ENCODE measurements around the gene SCAND1. TPM values are rescaled to one million over a fixed set of nuclear protein-coding genes. Genes with fewer than 3 reads are reported as not detected.

The SCAND1 gene
- polyA plus RNA-seq, 2 of the 4 experiments (the other 2 are of a cell fraction) = 10.2 to 68.0 TPM

DNA sequence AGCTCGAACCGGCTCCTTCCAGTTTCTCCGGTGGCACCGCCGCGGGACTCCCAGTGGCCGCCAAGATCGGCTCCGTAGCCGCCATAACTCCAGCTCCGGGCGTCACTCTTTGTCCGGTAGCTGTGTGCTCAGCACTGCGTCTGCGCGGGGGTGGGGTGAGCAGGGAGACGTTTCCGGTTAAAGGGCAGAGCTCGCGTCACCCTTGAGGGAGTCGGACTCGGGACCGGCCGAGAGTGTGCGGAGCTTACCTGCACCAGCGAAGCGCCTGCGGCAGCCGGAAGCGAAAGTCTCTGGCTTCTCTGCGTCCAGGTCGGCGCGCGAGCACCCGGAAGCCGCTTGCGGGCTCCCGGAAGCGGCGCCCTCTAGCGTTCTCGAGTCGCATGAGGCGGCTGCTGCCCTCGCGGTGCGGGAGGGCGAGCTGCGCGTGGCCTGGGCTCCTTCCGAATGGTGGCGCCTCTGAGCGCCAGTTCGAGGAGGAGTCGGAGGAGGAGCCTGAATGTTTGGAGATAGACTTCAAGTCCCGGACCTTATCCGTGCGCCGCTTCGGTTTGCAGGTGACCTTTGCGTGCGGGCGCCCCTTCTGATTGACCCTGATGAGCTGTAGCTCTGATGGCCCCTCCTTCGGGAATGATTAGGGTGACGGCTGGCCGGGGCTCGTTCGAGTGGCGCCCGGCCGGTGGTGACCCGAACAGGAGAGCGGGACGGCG lies at the start of gene SCAND1 (continued):
- TF ChIP-seq JUNB (IDR thresholded peaks at IDR 0.05) = no peak
- TF ChIP-seq, protein P1, sequence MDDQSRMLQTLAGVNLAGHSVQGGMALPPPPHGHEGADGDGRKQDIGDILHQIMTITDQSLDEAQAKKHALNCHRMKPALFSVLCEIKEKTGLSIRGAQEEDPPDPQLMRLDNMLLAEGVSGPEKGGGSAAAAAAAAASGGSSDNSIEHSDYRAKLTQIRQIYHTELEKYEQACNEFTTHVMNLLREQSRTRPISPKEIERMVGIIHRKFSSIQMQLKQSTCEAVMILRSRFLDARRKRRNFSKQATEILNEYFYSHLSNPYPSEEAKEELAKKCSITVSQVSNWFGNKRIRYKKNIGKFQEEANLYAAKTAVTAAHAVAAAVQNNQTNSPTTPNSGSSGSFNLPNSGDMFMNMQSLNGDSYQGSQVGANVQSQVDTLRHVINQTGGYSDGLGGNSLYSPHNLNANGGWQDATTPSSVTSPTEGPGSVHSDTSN (IDR thresholded peaks at IDR 0.05) = peak; percentile 27; the same call in 1 of the 2 replicates
- no peak for TF ChIP-seq RCOR1 (IDR thresholded peaks at IDR 0.05; ENCODE audit: low read depth, low read length)
- TF ChIP-seq, protein P2, sequence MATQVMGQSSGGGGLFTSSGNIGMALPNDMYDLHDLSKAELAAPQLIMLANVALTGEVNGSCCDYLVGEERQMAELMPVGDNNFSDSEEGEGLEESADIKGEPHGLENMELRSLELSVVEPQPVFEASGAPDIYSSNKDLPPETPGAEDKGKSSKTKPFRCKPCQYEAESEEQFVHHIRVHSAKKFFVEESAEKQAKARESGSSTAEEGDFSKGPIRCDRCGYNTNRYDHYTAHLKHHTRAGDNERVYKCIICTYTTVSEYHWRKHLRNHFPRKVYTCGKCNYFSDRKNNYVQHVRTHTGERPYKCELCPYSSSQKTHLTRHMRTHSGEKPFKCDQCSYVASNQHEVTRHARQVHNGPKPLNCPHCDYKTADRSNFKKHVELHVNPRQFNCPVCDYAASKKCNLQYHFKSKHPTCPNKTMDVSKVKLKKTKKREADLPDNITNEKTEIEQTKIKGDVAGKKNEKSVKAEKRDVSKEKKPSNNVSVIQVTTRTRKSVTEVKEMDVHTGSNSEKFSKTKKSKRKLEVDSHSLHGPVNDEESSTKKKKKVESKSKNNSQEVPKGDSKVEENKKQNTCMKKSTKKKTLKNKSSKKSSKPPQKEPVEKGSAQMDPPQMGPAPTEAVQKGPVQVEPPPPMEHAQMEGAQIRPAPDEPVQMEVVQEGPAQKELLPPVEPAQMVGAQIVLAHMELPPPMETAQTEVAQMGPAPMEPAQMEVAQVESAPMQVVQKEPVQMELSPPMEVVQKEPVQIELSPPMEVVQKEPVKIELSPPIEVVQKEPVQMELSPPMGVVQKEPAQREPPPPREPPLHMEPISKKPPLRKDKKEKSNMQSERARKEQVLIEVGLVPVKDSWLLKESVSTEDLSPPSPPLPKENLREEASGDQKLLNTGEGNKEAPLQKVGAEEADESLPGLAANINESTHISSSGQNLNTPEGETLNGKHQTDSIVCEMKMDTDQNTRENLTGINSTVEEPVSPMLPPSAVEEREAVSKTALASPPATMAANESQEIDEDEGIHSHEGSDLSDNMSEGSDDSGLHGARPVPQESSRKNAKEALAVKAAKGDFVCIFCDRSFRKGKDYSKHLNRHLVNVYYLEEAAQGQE (IDR thresholded peaks at IDR 0.05) = 0 out of 2 replicates have a peak, but pooled peaks have one; percentile 19
- TF ChIP-seq HOXB5 (CRISPR knock-in tag; IDR thresholded peaks at IDR 0.05) = 0 out of 2 replicates have a peak, but pooled peaks have one; percentile 30
- no peak for TF ChIP-seq POLR2AphosphoS2 (conservative IDR thresholded peaks at IDR 0.05; ENCODE audit: low read length)
- TF ChIP-seq POLR2A (IDR thresholded peaks at IDR 0.05; ENCODE audit: low read length) = peak; percentile 85
- 0 out of 2 replicates have a peak, but pooled peaks have one; percentile 63 for TF ChIP-seq KDM5A (IDR thresholded peaks at IDR 0.05)
- TF ChIP-seq, protein P3, sequence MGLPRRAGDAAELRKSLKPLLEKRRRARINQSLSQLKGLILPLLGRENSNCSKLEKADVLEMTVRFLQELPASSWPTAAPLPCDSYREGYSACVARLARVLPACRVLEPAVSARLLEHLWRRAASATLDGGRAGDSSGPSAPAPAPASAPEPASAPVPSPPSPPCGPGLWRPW (IDR thresholded peaks at IDR 0.05) = no peak
- TF ChIP-seq, protein P4, sequence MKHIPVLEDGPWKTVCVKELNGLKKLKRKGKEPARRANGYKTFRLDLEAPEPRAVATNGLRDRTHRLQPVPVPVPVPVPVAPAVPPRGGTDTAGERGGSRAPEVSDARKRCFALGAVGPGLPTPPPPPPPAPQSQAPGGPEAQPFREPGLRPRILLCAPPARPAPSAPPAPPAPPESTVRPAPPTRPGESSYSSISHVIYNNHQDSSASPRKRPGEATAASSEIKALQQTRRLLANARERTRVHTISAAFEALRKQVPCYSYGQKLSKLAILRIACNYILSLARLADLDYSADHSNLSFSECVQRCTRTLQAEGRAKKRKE (CRISPR knock-in tag; IDR thresholded peaks at IDR 0.05; ENCODE audit: low read depth) = no peak
- TF ChIP-seq, protein P5, sequence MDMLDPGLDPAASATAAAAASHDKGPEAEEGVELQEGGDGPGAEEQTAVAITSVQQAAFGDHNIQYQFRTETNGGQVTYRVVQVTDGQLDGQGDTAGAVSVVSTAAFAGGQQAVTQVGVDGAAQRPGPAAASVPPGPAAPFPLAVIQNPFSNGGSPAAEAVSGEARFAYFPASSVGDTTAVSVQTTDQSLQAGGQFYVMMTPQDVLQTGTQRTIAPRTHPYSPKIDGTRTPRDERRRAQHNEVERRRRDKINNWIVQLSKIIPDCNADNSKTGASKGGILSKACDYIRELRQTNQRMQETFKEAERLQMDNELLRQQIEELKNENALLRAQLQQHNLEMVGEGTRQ (IDR thresholded peaks at IDR 0.05) = 0 out of 2 replicates have a peak, but pooled peaks have one; percentile 13
- peak; percentile 49; the same call in 1 of the 2 replicates for TF ChIP-seq GATA3 (IDR thresholded peaks at IDR 0.05; ENCODE audit: borderline replicate concordance)

DNA sequence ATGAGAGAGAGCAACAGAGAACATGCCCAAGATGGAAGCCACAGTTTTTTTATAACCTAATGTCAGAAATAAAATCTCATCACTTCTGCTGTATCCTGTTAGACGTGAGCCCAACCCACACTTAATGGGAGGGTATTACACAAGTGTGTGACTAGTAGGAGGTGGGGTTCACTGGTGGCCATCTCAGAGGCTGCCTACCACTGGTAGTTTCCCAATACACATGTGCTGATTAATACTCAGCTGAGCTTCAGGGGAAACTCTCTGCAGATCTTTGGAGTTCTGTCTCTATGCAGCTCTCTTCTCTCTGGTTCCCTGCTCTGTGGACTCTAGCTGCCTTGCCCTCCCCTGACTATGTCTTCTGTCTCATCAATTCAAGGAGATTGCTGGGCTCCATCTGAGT lies 49.7 kb upstream of the SCAND1 start:
- no peak overlapping the region for H3K4me2 ChIP-seq
- no peak overlapping the region for H3K27ac ChIP-seq
- 67% methylated on average over 1 of the region's 1 CpG for WGBS (ENCODE audit: missing lambda C conversion rate)
- no peak for DNase-seq (ENCODE audit: low read depth in 1 of 2, low spot score in 1 of 2)
- no peak overlapping the region for H3K4me3 ChIP-seq
- no peak for FAIRE-seq
- ATAC-seq = no peak
- ChIA-PET CTCF (interaction anchor here (0.9 to 2.2 kb wide), 3 partner anchors 9 to 135 kb away, joined by 5 to 22 read pairs (median 12); no protein-coding TSS in a partner anchor), POLR2A (no interaction called here)
- TF ChIP-seq RFX5 (IDR thresholded peaks at IDR 0.05) (no peak), EHF (CRISPR knock-in tag; IDR thresholded peaks at IDR 0.05) (no peak), POLR2AphosphoS2 (conservative IDR thresholded peaks at IDR 0.05; ENCODE audit: low read length) (no peak), CBX8 (IDR thresholded peaks at IDR 0.05) (no peak)
- TF ChIP-seq, protein P1 (IDR thresholded peaks at IDR 0.05) = no peak
- no peaks in the 10 kb centered on the region for H3K9me3 ChIP-seq
- no peaks in the 10 kb centered on the region for H3K4me1 ChIP-seq

DNA sequence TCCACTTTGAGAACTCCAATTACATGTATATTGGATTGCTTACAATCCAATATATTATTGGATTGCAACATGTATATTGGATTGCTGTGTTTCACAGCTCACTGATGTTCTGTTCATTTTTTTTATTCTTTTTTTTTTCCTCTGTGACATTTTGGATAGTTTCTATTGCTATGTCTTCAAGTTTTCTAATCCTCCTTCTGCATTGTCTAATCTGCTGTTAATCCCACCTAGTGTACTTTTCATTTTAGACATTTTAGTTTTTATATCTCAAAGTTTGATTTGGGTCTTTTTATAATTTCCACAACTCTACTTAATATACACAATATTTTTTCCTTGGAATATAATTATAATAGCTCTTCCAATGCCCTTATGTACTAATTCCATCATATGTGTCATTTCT lies 48.6 kb upstream of the SCAND1 start:
- no peak overlapping the region for H3K4me2 ChIP-seq
- DNase-seq (ENCODE audit: low read depth in 1 of 2, low spot score in 1 of 2) (no peak), ATAC-seq (no peak), FAIRE-seq (no peak)
- H3K27ac ChIP-seq = no peak overlapping the region
- no peak overlapping the region for H3K4me3 ChIP-seq
- POLR2A ChIA-PET = no interaction called here
- H3K9me3 ChIP-seq = no peaks in the 10 kb centered on the region
- H3K4me1 ChIP-seq = no peaks in the 10 kb centered on the region
- CTCF ChIA-PET = interaction anchor here (0.9 to 2.2 kb wide), 3 partner anchors 10 to 197 kb away, joined by 3 to 22 read pairs (median 12); no protein-coding TSS in a partner anchor
- no peak for TF ChIP-seq HDAC2 (IDR thresholded peaks at IDR 0.05)
- TF ChIP-seq, protein P6, sequence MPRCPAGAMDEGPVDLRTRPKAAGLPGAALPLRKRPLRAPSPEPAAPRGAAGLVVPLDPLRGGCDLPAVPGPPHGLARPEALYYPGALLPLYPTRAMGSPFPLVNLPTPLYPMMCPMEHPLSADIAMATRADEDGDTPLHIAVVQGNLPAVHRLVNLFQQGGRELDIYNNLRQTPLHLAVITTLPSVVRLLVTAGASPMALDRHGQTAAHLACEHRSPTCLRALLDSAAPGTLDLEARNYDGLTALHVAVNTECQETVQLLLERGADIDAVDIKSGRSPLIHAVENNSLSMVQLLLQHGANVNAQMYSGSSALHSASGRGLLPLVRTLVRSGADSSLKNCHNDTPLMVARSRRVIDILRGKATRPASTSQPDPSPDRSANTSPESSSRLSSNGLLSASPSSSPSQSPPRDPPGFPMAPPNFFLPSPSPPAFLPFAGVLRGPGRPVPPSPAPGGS (IDR thresholded peaks at IDR 0.05) = no peak
- TF ChIP-seq, protein P7, sequence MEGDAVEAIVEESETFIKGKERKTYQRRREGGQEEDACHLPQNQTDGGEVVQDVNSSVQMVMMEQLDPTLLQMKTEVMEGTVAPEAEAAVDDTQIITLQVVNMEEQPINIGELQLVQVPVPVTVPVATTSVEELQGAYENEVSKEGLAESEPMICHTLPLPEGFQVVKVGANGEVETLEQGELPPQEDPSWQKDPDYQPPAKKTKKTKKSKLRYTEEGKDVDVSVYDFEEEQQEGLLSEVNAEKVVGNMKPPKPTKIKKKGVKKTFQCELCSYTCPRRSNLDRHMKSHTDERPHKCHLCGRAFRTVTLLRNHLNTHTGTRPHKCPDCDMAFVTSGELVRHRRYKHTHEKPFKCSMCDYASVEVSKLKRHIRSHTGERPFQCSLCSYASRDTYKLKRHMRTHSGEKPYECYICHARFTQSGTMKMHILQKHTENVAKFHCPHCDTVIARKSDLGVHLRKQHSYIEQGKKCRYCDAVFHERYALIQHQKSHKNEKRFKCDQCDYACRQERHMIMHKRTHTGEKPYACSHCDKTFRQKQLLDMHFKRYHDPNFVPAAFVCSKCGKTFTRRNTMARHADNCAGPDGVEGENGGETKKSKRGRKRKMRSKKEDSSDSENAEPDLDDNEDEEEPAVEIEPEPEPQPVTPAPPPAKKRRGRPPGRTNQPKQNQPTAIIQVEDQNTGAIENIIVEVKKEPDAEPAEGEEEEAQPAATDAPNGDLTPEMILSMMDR (IDR thresholded peaks at IDR 0.05) = no peak
- no peak for TF ChIP-seq NPAS2 (CRISPR knock-in tag; IDR thresholded peaks at IDR 0.05; ENCODE audit: borderline replicate concordance)
- TF ChIP-seq, protein P4 (CRISPR knock-in tag; IDR thresholded peaks at IDR 0.05; ENCODE audit: low read depth) = no peak
- TF ChIP-seq, protein P8, sequence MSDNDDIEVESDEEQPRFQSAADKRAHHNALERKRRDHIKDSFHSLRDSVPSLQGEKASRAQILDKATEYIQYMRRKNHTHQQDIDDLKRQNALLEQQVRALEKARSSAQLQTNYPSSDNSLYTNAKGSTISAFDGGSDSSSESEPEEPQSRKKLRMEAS (IDR thresholded peaks at IDR 0.05) = no peak
- no peak for TF ChIP-seq SMC3 (IDR thresholded peaks at IDR 0.05)
- no peak for TF ChIP-seq RFX5 (IDR thresholded peaks at IDR 0.05)
